GM21360 (cell line): ENCODE results near the gene C15orf39.
"Not testable (repeated sequence)": the region's sequence is repeated elsewhere in the genome, so short reads cannot be mapped to it uniquely, and the experiment has no call there.

ENCODE experiments used
- ATAC-seq: cut with Tn5 transposase; IDR thresholded peaks from one replicate; pipeline ENCODE4 v1.9.1; 2021; ENCODE audit warnings: mild to moderate bottlenecking, moderate library complexity; ENCODE audit not compliant: unreplicated experiment

The C15orf39 gene

GRCh38 chr15:75258620-75259343, 57.1 kb downstream of the C15orf39 start:
- not testable (repeated sequence) for ATAC-seq

- ATAC-seq = not testable (repeated sequence)
Measured at GRCh38 chr15:75259873-75260272, 58.2 kb downstream of the C15orf39 start.
